Stimulated activated CD4-positive, alpha-beta T cell treated with anti-CD3 and anti-CD28 coated beads, Interleukin-15, amount 100 ng/mL, for 1 hour (primary cell): ENCODE measurements around the gene ITPRIP.

ENCODE experiments used
- DNase-seq, 2 donors: peaks; one replicate each; pipeline ENCODE4 v3.0.0-alpha.2; 2020; ENCODE audit warnings: low read depth in 1 of 2, low spot score in 1 of 2

The ITPRIP gene

DNA sequence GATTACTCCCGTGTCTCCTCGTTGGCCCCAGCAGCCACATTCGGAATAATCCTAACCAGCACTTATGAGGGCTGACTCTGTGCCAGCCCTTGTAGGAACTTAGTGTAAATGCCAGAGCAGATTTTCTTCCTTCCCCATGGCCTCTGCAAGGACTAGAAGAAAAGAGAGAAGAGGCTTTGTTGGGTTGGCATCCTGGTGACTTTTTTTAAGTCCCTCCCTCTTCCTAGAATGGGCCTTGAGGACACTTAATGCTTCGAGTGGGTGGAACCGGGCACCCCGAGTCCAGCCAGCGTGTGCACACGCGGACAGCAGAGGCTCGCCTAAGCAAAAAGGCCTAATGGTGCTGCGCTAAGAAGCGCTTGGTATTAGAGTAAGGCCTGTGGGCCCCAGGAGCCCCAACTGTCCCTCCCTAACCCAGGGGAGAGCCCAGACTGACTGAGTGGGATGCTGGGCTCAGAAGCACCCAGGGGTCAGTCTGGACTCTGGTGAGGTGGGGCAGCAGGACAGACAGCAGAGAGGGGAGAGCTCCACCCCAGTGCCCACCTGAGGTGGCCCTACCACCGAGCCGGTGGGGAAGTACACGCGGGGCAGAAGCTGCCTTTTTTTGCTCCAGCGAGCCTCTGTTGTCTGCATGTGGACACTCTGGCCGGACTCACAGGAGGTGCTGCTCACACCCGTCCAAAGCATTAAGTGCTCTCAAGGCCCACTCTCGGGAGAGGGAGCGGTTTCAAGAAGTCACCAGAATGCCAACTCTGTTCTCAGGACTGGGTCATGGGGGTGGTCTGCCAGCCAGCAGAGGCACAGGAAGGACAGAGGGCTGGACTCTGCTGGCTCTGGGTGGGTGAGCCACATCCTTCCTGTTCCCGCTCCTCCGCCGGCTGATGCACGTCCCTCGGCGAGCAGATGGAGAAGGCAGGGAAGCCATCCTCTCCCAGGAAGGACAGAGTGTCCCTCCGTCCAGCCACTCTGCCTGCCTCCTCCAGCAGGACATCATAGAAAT lies 12.5 kb downstream of the ITPRIP start:
- no peak for DNase-seq

DNA sequence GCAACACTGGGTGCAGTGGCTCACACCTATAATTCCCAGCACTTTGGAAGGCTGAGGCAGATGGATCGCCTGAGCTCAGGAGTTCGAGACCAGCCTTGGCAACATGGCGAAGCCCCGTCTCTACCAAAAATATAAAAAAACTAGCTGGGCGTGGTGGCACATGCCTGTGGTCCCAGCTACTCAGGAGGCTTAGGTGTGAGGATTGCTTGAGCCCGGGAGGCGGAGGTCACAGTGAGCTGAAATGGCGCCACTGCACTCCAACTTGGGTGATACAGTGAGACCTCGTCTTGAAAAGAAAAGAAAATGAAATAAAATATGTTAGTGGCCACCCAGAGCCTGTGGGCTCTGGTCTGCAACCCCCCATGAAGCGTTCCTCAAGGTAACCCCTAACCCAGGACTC lies 13.3 kb downstream of the ITPRIP start:
- no peak for DNase-seq

DNA sequence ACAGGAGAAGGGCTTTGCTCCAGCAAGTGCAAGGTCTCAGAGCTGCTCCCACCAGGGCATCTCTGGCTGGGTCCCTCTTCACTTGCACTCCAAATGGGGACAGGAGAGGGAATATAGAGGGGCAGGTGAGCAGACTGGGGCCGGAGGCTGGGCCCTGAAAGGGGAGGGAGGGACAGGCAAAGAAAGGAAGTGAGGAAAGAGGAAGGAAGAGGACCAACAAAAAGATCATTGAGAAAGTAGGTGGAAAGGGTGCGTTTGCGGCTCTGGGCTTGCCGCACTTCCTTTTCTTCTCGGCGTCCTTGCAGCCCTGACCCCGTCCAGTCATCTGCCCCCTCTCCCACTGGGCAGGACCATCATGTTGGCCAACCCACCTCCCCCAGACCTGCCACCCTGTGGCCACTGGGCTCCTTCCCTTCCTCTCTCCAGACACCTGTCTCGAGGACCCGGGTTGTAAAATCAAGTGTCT lies 14.0 kb downstream of the ITPRIP start:
- DNase-seq, result no peak

DNA sequence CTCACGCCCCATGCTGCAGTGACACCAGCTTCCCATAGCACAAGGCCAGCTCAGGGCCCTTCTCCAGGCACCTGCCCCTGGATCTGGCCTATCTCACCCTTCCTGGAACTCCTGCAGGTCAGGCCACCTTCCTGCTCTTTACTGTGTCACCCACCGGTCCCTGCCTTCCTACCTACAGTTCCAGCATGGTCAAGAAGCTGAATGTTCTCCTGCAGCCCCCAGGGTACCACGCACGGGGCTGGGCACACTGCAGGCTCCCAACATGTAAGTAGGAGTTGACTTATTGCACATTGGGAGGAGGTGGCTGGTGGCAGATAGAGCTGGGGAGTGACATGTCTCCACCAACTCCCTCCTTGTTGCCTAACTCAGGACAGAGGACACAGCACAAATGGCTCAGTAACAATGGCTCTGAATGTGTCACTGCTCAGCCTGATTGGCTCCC lies 14.5 kb downstream of the ITPRIP start:
- DNase-seq, result no peak

DNA sequence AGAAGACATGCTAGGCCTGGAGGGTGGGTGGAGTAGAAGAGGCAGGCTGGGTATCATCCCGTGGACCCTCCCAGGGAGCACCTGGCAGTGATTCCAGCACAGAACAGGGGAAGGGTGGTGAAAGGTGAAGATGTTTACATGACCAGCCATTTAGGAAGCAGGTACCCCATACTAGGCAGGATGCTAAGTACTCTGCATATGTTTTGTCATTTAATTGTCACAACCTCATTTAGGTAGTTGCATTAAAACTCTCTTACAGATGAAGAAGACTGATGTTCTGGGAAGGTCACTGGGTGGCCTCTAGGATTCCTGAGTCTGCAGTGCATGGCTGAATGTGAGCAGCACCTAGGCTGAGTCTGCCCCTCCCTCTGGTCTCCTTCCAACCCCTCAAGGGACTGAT lies 15.2 kb downstream of the ITPRIP start:
- DNase-seq, result no peak

DNA sequence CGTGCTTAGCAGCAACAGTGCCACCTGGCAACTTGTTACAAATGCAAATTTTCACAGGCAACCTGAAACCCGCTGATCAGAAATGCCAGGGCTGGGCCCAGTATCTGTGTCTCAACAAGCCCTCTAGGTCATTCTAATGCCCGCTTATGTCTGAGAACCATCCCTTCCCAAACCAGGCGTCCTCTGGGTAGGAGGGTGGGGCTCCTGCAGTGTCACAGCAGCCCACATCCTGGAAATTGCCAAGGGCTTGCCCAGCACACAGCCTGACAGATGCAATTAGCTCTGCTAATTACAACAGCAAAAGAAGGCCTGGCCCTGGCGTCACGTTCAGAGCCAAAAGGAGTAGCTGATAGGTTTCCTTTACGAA lies 15.9 kb downstream of the ITPRIP start:
- no peak for DNase-seq

DNA sequence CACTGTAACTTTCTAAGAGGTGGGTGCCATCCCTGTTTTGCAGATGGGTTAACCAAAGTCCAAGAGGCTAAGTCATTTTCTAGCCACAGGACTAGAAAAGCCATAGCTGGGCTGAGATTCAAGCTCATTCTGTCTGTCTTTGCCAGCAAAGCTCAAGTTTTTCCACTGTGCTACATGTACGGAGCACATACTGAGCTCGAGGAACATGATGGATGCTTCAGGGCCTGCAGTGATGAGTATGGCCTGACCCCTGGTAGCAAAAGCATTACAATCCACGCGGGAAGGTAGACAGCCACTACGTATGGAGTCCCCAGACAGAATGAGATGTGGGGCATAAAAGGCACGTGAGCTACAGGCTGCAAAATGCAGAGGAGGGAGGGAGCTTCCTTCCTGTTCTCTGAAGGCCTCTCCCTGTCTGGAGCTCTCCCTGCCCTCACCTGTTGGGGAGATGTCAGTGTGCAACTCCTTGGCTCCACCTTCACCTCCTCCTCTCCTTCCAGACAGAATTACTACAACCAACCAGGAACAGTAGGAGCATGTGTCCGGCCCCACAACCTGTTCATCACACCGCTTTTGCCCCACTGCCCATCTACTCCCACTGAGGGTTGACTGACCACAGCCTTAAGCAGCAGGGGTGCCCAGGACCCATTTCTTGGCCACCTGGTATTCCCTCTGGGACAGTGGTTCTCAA lies 16.4 kb downstream of the ITPRIP start:
- no peak for DNase-seq

DNA sequence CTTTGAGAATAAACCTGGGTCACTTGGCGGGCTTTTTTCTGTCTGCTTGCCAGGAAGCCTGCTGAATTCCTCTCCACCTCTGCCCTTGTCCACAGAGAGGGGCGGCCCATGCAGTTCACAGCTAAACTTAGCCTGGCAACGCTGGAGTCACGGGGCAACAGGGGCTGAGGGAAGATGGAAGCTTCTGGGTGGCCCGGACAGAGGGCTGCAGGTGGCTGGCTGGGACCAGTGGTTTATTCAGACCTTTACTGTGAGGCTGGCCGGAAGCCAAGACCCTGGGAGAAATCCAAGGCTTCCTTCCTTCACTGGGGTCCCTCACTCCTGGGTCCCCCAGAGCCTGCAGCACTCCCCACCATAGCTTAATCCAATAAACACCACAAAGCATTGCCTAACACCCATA lies 17.0 kb downstream of the ITPRIP start:
- DNase-seq, result no peak

DNA sequence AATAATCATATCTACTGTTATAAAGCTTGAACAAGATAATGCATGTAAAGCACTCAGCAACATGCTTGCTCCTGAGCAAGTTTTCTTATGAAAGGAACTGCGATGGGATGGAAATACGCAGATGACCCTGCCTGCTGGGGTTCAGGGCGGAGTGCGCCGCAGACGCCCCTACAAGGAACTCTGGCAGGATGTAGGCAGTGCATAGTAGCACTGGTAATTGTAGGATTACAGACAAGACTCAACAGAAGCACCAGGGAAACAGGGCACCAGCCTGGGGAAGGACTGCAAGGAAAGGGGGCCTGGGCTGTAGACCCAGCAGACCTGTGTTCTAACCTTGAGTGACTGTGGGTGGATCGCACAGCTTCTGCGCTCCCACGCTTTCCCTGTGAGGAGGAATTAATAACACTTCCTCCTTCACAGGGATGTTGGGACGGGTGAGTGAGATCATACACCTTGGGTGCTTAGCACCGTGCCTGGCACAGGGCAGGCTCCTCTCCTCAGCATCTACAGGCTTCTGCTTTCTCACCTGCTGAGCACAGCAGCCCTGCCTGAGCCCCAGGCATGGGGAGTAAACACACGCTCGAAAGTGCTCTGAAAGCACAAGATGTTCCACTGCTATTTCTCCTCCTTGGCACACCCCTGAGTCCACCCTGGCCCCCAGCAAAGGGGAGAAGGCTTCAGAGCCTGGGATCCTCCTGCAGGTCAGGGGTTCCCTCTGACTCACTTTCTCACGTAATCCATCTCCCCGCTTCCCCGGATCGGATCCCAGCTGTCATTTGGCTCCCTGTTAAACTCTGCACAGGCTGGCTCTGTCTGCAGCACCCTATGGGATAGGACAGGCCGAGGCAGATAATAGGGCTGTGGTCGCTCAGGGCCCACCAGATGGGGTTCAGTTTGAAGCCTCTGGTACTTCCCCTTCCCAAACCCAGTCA lies 19.2 kb downstream of the ITPRIP start:
- DNase-seq, result no peak

DNA sequence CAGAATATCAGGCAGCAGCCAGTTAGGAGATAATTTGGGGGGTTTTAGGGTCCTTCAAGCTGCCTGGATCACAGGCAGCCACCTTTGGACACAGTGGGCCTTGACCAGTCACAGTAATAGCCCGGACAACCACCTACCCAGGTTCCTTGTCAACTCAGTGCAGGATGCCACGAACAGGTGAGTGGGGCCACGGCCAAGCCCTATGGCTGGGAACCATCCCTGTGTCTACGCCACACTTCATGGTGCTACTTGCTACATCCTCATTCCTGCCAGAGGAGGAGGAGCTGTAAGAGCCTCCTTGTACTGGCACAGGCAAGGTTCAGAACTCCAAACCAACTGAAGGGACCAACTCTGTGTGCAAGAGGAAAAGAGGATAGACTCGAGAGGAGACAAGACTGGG lies 19.9 kb downstream of the ITPRIP start:
- DNase-seq, result no peak

DNA sequence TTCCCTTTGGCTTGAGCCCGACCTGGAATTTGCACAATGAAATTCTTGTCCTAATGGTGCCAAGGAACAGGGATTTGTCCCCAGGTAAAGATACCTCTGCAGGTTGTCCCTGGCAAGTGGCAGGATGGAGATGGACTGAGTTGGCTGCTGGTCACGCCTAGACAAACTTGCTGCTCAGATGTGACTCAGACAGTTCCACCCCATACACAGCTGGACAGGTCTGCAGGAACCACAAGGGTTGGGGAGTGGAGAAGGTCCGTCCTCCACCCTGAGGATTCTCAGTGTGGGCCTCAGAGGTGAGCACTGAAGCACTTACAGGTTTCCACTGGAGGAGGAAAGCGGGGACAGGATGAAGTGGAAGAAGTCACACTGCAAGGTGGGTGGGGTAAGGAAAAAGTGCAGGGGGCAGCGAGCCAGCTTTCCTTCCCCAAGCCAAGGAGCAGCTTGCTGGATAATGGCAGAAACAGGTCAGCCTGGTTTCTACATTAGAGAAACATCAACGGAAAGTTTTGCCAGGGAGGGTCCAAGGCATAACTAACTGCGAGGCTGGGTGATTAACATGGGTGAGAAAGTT lies 20.5 kb downstream of the ITPRIP start:
- DNase-seq, result no peak

DNA sequence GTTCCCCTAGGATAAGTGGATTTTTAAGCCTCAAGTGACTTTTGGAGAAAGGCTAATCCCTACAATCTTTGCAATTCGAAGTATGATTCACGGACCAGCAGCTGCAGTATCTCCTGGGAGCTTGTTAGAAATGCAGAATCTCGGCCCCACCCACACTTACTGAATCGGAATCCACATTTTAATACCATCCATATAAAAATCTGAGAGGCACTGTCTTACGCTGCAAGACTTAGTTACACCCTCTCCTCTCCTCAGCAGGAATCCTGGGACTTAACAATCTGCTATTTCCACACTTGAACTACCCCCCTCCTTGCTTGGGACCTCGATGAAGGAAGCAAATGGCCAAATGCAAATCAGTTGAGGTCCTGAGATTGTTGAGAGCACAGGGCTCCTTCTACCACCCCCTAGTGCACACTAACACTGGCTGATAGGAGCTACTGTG lies 21.0 kb downstream of the ITPRIP start:
- DNase-seq, result no peak

DNA sequence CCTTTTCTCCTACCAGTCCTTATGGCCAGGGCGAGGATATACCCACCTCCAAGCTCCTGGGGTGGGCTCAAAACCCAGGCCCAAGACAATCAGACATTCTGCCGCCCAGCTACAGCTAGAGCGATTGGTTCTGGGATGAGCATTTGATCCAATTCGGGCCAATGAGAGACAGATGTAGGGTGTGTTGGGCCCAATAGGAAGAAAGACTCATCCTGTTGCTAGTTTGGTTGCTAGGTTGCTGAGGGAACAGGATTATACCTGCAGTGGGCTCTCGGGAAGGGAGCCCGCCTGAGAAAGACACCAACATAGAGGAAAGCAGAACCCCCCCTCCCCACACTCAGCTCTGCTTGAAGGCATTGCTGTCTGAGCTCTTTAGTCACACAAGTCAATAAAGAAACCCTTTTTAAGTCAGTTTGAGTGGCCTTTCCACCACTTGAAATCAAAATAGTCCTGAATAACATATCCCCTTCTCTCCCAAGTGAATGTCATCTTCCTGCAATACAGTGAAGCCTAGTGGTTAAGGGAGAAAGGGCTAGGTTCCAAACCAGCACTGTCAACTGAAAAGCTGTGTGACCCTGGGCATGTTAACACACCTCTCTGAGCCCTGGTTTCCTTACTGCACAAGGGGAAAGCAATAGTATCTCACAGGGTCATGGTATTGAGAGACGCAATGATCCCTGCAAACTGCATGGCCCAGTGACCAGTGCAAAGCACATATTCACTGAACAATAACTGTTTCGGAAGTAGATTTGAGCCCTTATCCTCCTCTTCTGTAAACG lies 21.8 kb downstream of the ITPRIP start:
- no peak for DNase-seq

DNA sequence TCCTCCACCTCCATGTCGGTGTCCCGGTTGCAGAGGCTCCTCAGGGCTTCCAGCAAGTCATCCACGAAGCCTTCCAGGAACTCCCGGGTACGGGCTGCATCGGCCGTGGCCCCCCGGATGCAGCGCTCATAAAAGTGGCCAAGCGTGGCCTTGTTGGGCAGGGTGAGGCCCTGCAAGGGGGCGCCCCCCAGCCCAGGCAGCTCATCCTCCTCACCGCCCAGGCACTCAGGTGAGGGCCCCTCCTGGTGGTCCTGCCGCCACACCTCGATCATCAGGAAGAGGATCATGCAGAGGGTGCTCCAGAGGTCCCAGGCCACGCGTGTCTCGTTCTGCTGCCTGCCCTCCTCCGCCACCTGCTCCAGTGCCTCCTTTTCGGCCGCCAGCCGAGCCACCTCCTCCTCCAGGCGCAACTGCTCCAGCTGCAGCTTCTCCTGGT lies 22.8 kb downstream of the ITPRIP start:
- no peak for DNase-seq

DNA sequence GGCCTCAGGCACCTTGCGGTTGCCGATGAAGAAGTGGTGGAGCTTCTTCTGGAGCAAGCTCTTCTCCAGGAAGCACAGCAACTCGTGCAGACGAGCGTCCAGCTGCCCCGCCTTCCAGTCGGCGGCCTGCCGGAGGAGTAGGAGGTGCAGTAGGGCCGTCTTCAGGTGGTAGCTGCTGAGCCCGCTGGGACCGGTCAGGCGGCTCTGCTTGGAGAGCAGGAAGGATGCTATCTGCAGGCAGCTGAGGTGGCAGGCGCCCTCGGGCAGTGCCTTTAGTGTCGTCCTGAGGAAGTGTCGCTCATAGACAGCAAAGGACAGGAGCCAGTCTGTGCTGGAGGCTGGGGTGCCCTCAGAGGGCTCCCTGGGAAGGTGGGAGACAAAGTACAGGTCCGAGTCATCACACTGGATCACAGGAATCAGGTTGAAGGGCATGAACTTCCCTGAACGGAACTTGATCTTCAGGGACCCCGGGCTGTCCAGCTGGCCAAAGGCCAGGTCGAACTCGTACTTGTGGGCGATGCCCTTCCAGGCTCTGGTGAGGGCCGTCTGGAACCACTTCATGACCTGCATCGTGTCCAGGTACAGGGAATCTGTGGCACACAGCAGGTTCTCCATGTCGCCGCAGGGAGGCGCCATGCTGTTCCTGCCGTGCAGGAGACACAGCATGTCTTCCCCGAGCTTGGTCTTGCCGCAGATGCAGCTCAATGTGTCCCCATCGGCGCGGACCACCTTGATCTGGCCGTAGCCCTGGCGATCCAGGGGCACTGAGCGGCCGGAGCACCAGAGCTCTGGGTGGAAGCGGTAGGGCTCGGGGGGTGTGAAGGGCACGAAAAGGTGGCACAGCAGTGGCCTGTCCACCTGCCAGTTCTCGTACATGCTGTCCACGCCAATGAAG lies 23.4 kb downstream of the ITPRIP start:
- DNase-seq, result no peak

DNA sequence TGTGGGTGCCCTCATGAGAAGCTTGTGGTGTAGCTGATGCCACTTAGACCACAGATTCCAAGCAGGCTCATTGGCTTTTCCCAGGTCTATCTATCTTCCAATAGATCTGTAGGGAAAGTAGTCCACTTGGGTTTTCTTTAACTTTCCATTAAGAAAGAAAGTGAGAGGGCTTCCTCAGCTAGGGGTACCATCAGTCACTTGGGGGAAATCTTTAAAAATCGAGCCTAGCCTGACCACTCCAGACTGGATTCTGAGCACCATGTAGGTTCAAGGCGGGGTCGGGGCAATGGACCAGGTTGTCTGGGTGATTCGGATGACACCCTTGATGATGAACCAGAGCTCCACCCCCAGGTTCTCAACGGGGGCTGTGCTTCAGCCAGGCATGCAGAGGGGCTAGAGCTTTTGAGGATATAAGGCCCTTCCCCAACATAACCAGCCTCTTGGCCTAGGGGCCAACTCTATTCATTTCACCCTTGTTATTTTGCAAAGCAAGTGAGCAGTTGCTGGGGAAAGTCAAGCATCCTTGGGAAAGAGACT lies 27.0 kb downstream of the ITPRIP start:
- DNase-seq, result no peak

DNA sequence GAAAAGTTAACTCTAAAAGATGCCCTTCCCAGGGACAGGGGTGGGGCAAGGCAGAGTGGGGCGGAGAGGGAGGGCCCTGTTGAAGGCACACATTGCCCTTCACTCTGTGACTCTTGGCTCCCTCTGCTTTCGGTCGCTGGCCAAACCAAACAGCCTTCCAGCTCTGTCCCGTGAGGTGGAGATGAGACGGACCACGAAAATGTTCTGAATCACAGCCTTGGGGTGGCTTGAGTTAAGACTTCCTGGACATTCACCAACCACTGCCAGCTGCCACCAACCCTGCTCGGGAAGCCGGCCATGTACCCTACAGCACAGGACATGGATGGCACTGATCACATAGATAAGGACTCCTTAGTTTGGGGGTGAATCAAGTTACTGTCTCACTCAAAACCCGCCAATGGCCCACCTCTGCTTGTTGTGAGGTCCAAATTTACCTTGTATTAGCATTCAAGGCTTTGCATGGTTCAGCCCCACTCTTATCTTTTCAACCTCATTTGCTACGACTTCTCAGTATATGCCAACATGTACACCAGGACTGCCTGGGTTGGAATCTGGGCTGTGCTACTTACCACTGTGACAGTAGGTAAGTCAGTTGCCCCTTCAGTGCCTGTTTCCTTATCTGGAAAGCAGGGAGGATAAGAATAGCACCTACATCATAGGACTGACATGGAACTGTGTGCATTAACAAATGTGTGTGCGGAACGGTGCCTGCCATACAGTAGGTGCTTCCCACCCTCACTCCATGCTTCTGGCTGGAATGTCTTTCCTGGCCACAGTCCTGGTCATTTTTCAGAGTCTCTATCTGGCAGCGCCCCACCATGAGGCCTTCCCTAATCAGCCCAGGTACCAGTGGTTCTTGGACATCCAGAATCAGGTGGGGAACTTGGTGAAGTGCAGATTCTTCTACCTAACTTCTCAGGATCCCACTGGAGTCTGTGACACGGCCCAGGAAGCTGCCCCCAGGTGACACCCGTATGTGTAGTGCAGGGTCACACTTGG lies 28.0 kb downstream of the ITPRIP start:
- DNase-seq, result no peak
